Measurements from ENCODE around the gene C5orf15. TPM values are rescaled to one million over a fixed set of nuclear protein-coding genes. Genes with fewer than 3 reads are reported as not detected.
"Not testable (repeated sequence)": the region's sequence is repeated elsewhere in the genome, so short reads cannot be mapped to it uniquely, and the experiment has no call there.

C5orf15 gene
- total and polyA plus RNA-seq, 5 donors = 25.8 to 32.0 (median 29.6) TPM

DNA sequence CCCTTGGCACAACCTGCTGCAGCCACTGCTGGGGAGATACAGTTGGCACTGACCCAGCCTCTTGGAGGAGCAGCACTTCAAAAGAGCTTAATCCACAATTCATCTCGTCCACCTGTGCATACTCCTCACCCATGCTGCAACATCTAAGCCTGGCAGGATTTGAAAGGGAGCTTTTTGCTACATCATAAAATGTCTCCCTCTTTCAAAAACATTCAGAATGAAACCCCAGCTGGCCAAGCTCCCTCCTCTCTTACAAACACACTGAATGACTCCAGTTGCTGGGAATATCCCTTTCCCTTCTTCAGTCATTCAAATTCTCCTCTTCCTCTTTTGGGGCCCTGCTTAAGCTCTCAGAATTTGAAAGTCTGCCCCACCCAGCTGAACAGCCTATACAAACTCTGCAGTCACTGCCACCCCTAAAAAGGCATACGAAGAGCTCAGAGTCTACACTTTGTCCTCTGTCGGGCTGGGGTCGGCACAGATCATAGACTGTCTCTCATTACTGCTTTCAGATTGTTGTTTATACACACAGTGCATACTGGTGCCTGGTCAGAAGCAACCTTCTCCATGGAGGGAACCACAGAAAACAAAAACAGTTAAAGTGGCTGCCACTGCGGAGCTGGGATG is 8.8 kb upstream of the C5orf15 start:
- intact Hi-C loops (cut with DNase I) = no loop called here
- no peaks in the 10 kb centered on the region for H3K9me3 ChIP-seq (ENCODE audit: control insufficient read depth, low read length)
- WGBS = 65% methylated on average over 5 of the region's 5 CpGs
- no peaks in the 10 kb centered on the region for H3K4me1 ChIP-seq (ENCODE audit: control insufficient read depth, insufficient read depth, low read length)
- no peak for DNase-seq
- peak overlapping the region; percentile 23 for H3K27ac ChIP-seq (ENCODE audit: low read length)
- H3K4me3 ChIP-seq (ENCODE audit: low read length) = no peak overlapping the region
- no peaks in the 10 kb centered on the region for H3K27me3 ChIP-seq (ENCODE audit: control insufficient read depth, insufficient read depth)
- ATAC-seq = peak in 1 of 2 donors; percentile 17

GRCh38 chr5:133975546-133975945 is 7.1 kb upstream of the C5orf15 start:
- intact Hi-C loops (cut with DNase I); H3K9me3 ChIP-seq (ENCODE audit: control insufficient read depth, low read length); H3K4me1 ChIP-seq (ENCODE audit: control insufficient read depth, insufficient read depth, low read length); DNase-seq; H3K27me3 ChIP-seq (ENCODE audit: control insufficient read depth, insufficient read depth); H3K4me3 ChIP-seq (ENCODE audit: low read length); ATAC-seq; H3K27ac ChIP-seq (ENCODE audit: low read length): not testable (repeated sequence)
- 92% methylated on average over 16 of the region's 16 CpGs for WGBS

DNA sequence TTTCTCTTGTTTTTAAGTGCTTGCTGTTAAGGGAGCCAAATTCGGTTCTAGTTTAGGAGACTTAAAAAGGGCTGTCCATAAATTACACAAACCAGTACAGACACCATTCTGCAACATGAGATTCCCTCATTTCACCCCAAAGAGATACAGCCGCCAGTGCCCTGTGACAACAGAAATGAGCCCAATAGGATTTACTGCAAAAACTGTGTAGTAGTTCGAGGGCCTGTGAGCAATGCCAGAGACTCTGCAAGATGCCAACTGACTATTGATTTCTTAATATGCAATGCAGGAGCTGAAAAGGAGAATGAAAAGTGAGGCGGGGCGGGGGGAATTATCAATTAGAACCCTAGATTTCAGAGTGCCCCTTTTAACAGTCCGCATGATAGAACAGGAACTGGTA is 5.7 kb upstream of the C5orf15 start:
- WGBS = 95% methylated on average over 6 of the region's 6 CpGs
- intact Hi-C loops (cut with DNase I) = no loop called here
- DNase-seq = no peak
- no peak overlapping the region for H3K4me3 ChIP-seq (ENCODE audit: low read length)
- no peak for ATAC-seq
- H3K4me1 ChIP-seq (ENCODE audit: control insufficient read depth, insufficient read depth, low read length) = no peaks in the 10 kb centered on the region
- no peak overlapping the region for H3K27ac ChIP-seq (ENCODE audit: low read length)
- no peaks in the 10 kb centered on the region for H3K9me3 ChIP-seq (ENCODE audit: control insufficient read depth, low read length)
- H3K27me3 ChIP-seq (ENCODE audit: control insufficient read depth, insufficient read depth) = no peaks in the 10 kb centered on the region

- no peak overlapping the region for H3K4me3 ChIP-seq (ENCODE audit: low read length)
- H3K27ac ChIP-seq (ENCODE audit: low read length) = no peak overlapping the region
- intact Hi-C loops (cut with DNase I) = no loop called here
- no peak for DNase-seq
- peaks cover 3% of the 10 kb centered on the region for H3K4me1 ChIP-seq (ENCODE audit: control insufficient read depth, insufficient read depth, low read length)
- H3K27me3 ChIP-seq (ENCODE audit: control insufficient read depth, insufficient read depth) = no peaks in the 10 kb centered on the region
- 93% methylated on average over 2 of the region's 2 CpGs for WGBS
- no peak for ATAC-seq
- no peaks in the 10 kb centered on the region for H3K9me3 ChIP-seq (ENCODE audit: control insufficient read depth, low read length)
Observed at GRCh38 chr5:133970325-133970909, 2.0 kb upstream of the C5orf15 start.

DNA sequence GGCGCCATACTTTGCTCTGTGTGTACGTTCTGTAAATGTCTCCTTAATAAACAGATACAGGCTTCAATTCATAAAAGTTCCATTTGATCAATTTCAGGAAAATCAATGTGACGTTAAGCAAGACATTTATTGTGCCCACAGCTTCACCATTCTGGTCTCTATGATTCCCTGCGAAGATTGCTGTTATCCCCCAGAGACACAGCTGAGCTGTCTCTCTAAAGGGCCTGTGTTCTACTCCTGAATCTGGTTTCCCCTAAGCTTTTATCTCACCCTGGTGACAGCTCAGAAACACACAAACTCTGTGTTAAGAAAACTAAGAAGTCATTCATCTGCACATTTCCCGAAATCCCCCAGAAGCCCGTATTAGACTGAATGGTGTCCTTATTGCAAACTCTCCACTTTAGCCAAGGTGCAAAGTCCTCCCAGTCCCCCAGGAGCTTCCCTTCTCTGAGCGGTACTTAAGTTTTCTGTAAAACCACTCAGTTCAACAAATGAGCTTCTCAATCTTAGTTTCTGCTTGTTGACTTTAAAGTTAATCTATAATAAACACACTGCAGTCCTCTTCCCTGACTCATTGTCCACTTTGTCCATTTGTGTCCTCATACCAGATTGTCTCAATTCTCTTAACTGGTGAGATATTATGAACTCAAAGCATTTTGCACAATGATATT is 1.4 kb upstream of the C5orf15 start:
- DNase-seq (no peak), ATAC-seq (no peak)
- no peak overlapping the region for H3K4me3 ChIP-seq (ENCODE audit: low read length)
- H3K27ac ChIP-seq (ENCODE audit: low read length) = no peak overlapping the region
- 76% methylated on average over 7 of the region's 7 CpGs for WGBS
- no peaks in the 10 kb centered on the region for H3K9me3 ChIP-seq (ENCODE audit: control insufficient read depth, low read length)
- intact Hi-C loops (cut with DNase I) = no loop called here
- H3K4me1 ChIP-seq (ENCODE audit: control insufficient read depth, insufficient read depth, low read length) = peaks cover 3% of the 10 kb centered on the region
- H3K27me3 ChIP-seq (ENCODE audit: control insufficient read depth, insufficient read depth) = no peaks in the 10 kb centered on the region

DNA sequence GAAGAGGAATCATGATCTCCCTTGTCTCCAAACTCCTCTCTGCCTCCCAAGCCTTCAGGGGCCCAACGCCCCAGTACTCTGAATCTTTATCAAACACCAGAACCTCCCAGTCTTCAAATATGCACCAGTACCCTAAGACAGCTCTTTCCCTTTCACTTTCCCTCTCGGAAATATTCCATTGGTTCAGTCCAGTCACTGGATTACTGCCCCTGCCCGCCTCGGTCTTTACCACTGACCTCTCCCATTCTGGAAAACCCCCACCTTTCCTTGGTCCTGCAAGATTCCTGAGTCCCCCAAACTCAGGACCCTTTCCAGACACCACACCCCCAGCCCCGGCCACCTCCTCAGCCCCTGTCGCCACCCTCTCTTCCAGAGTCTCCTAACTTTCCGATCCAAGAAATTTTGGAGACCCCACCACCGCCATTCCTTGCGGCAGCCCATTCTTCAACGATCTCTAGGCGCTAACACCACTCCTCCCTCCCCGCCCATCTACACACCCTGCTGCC is 674 bp downstream of the C5orf15 start:
- 1% methylated on average over 12 of the region's 12 CpGs for WGBS
- Histone ChIP-seq H3K9me3 (ENCODE audit: control insufficient read depth, low read length) (no peaks in the 10 kb centered on the region), H3K27me3 (ENCODE audit: control insufficient read depth, insufficient read depth) (no peaks in the 10 kb centered on the region), H3K27ac (ENCODE audit: low read length) (peak overlapping the region; percentile 84), H3K4me3 (ENCODE audit: low read length) (peak overlapping the region; percentile 67), H3K4me1 (ENCODE audit: control insufficient read depth, insufficient read depth, low read length) (peaks cover 3% of the 10 kb centered on the region)
- DNase-seq (peak in 1 of 3 donors; percentile 63), ATAC-seq (peak; percentile 22 to 65)
- intact Hi-C loops (cut with DNase I) = no loop called here

DNA sequence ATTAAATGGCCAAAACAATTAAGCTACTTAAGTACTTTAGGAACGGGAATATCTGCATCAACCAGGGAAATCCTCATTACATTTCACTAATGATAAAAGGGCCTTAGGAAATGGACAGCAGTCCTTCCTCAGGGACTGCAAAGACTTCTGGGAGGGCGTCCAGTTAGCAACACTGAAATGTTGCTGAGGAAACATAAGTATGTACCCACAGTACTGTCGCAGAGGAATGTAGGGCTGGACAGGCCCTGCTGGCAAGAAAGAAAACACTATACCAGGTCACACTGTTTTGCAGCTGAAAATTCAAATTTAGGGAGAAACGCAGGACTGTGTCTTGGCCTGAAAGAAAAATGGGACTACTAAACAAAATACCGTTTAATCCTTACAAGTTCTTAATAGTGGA is 1.3 kb downstream of the C5orf15 start:
- H3K4me3 ChIP-seq (ENCODE audit: low read length) = no peak overlapping the region
- H3K27me3 ChIP-seq (ENCODE audit: control insufficient read depth, insufficient read depth) = no peaks in the 10 kb centered on the region
- no peaks in the 10 kb centered on the region for H3K9me3 ChIP-seq (ENCODE audit: control insufficient read depth, low read length)
- 50% methylated on average over 5 of the region's 5 CpGs for WGBS
- peaks cover 3% of the 10 kb centered on the region for H3K4me1 ChIP-seq (ENCODE audit: control insufficient read depth, insufficient read depth, low read length)
- intact Hi-C loops (cut with DNase I) = no loop called here
- ATAC-seq (peak in 1 of 2 donors; percentile 32), DNase-seq (no peak)
- no peak overlapping the region for H3K27ac ChIP-seq (ENCODE audit: low read length)

DNA sequence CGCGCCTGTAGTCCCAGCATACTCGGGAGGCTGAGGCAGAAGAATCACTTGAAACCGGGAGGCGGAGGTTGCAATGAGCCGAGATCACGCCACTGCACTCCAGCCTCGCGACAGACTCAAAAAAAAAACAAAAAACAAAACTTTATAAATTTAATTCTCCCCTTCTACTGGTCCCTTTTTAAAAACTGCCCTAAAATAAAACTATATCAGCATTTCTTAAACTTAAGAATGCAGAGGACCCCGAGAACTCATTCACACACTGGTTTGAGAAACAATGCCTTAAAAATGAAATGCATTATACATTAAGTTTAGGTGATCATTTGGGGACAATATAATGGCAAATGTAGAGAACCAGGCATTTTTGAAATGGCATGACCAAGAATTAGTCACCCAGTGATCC is 2.3 kb downstream of the C5orf15 start:
- peaks cover 5% of the 10 kb centered on the region for H3K4me1 ChIP-seq (ENCODE audit: control insufficient read depth, insufficient read depth, low read length)
- ATAC-seq = no peak

DNA sequence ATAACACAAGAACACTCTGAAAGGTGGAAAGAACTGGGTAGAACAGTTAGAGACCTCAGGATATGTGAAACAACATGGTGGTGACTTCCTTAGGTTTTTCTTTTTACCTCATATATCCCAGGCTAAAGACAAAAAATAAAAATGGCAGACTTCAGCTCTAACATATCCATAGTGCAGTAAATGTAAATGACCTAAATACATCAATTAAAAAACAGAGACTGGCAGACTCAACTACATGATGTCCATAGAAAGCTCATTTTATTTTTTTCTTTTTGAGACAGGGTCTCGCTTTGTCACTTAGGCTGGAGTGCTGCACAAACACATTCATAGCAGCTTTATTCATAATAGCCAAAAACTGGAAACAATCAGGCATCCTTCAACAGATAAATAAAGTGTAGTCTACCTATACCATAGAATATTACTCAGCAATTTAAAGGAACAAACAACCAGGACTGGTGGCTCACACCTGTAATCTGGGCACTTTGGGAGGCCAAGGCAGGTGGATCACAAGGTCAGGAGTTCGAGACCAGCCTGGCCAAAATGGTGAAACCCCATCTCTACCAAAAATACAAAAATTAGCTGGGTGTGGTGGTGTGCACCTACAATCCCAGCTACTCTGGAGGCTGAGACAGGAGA is 4.8 kb downstream of the C5orf15 start:
- H3K4me1 ChIP-seq (ENCODE audit: control insufficient read depth, insufficient read depth, low read length) = peaks cover 5% of the 10 kb centered on the region
- H3K4me3 ChIP-seq (ENCODE audit: low read length) = no peak overlapping the region
- WGBS = 94% methylated on average over 2 of the region's 2 CpGs
- no peak overlapping the region for H3K27ac ChIP-seq (ENCODE audit: low read length)
- DNase-seq (no peak), ATAC-seq (no peak)
- no peaks in the 10 kb centered on the region for H3K27me3 ChIP-seq (ENCODE audit: control insufficient read depth, insufficient read depth)
- intact Hi-C loops (cut with DNase I) = no loop called here
- no peaks in the 10 kb centered on the region for H3K9me3 ChIP-seq (ENCODE audit: control insufficient read depth, low read length)

More for the DNA sequence above, 2.3 kb downstream of the C5orf15 start:
- no peaks in the 10 kb centered on the region for H3K9me3 ChIP-seq (ENCODE audit: control insufficient read depth, low read length)
- no peaks in the 10 kb centered on the region for H3K27me3 ChIP-seq (ENCODE audit: control insufficient read depth, insufficient read depth)
- DNase-seq = no peak
- WGBS = 97% methylated on average over 10 of the region's 10 CpGs
- no peak overlapping the region for H3K27ac ChIP-seq (ENCODE audit: low read length)
- intact Hi-C loops (cut with DNase I) = no loop called here
- no peak overlapping the region for H3K4me3 ChIP-seq (ENCODE audit: low read length)

- Histone ChIP-seq H3K4me3 (ENCODE audit: low read length) (no peak overlapping the region), H3K9me3 (ENCODE audit: control insufficient read depth, low read length) (no peaks in the 10 kb centered on the region), H3K27ac (ENCODE audit: low read length) (no peak overlapping the region), H3K27me3 (ENCODE audit: control insufficient read depth, insufficient read depth) (no peaks in the 10 kb centered on the region), H3K4me1 (ENCODE audit: control insufficient read depth, insufficient read depth, low read length) (peaks cover 5% of the 10 kb centered on the region)
- 63% methylated on average over 2 of the region's 2 CpGs for WGBS
- DNase-seq (no peak), ATAC-seq (no peak)
- intact Hi-C loops (cut with DNase I) = no loop called here
Observed at GRCh38 chr5:133962801-133963476, 5.5 kb downstream of the C5orf15 start.
